Measurements from ENCODE around the gene ZBTB33. TPM values are rescaled to one million over a fixed set of nuclear protein-coding genes. Genes with fewer than 3 reads are reported as not detected.

ZBTB33 gene
- total RNA-seq, 4 donors from 2014 or later = 8.1 to 14.5 (median 10.0) TPM

DNA sequence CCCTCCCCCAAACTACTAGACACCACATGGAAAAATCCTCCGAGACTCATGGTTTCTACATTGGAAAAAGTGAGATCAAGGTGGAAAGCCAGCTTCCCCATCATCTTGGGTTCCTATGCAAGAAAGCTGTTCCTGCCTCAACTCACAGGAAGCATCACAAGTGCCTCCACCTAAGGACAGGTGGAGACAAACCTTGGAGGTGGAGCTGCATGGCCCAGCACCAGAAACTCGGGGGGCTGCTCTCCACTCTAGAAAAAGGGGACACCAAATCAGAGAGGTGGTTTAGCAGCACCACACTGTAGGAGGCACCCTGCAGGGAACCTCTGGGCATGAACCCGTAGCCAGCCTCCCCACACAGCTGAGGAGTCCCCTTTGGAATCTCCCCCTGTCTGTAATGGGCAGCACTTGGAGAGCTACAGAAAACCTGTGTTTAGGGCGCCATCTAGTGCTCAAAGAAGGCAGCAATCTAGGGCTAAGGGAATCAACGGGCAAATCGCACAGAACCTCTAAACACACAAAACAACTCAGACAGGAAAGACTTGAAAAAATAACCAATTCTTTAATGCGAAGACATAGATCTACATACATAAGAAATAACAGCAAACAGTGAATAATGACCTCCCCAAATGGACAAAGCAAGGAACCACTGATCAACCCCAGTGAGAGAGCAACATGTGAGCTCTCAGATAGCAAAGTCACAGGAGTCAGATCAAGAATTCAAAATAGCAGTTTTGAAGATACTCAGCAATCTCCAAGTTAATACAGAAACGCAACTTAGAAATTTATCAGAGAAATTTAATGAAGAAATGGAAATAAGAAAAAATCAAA is 37.0 kb upstream of the ZBTB33 start:
- ATAC-seq = peak; percentile 62
- Histone ChIP-seq H3K27me3 (no peaks in the 10 kb centered on the region), H3K4me3 (no peak overlapping the region), H3K4me1 (no peaks in the 10 kb centered on the region), H3K36me3 (no peaks in the 10 kb centered on the region), H3K27ac (no peak overlapping the region), H3K9me3 (no peaks in the 10 kb centered on the region)
- TF ChIP-seq EP300 (IDR thresholded peaks at IDR 0.05) = no peak
- TF ChIP-seq, protein P1, sequence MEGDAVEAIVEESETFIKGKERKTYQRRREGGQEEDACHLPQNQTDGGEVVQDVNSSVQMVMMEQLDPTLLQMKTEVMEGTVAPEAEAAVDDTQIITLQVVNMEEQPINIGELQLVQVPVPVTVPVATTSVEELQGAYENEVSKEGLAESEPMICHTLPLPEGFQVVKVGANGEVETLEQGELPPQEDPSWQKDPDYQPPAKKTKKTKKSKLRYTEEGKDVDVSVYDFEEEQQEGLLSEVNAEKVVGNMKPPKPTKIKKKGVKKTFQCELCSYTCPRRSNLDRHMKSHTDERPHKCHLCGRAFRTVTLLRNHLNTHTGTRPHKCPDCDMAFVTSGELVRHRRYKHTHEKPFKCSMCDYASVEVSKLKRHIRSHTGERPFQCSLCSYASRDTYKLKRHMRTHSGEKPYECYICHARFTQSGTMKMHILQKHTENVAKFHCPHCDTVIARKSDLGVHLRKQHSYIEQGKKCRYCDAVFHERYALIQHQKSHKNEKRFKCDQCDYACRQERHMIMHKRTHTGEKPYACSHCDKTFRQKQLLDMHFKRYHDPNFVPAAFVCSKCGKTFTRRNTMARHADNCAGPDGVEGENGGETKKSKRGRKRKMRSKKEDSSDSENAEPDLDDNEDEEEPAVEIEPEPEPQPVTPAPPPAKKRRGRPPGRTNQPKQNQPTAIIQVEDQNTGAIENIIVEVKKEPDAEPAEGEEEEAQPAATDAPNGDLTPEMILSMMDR (IDR thresholded peaks at IDR 0.05) = peak; percentile 21 to 84 (median 39)
- 0 to 29% methylated on average over 2 to 4 of the region's 8 CpGs for WGBS, 2 donors (ENCODE audit: low coverage in 1 of 2)

DNA sequence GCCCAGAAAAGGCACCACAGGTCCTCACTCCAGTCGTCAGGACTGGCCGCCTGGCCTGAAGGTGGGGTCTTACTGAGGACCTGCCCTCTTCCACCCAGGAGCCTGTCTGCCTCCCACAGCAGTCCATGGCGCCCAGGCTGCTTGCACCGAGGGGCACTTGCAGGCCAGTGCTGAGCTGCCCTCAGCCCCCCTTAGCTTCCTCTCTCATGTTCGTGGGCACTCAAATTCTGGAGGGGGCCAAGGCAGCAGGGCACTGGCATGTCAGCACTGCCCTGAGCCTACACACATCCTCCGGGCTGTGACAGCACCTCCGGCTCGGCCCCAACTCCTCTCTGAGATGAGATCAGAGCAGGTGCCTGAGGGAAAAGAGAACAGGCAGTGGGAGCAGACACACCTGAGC is 27.2 kb upstream of the ZBTB33 start:
- ATAC-seq = no peak
- TF ChIP-seq EP300 (IDR thresholded peaks at IDR 0.05) = no peak
- TF ChIP-seq POLR2A (IDR thresholded peaks at IDR 0.05) = no peak
- TF ChIP-seq, protein P1 (IDR thresholded peaks at IDR 0.05) = no peak
- no peak for TF ChIP-seq POLR2AphosphoS5 (IDR thresholded peaks at IDR 0.05)
- no CpG with 5 or more reads among the region's 8 CpGs for WGBS, 2 donors (ENCODE audit: low coverage in 1 of 2)

DNA sequence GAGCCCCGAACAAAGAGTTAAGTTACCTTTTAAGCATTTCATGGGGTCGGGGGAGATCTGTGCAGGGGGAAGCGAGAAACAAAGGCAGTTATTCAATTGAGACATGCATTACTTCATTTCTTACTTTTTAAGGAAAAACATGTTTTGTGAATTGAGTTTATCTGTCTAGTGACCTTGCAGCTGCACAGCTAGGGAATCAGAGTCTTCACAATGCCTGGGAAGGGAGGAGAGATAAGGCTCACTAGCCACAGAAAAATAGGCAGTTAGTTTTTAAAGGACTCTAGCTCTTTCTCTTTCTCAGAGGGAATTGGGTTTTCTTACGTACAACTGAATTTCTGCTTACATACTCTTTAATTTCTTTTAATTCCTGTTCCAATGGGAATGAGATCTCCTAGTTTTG is 26.2 kb upstream of the ZBTB33 start:
- peaks cover 0 to 5% of the 10 kb centered on the region in 2 donors for H3K36me3 ChIP-seq
- H3K4me3 ChIP-seq = no peak overlapping the region
- TF ChIP-seq, protein P1 (IDR thresholded peaks at IDR 0.05) = no peak
- TF ChIP-seq POLR2AphosphoS5 (IDR thresholded peaks at IDR 0.05) = no peak
- TF ChIP-seq EP300 (IDR thresholded peaks at IDR 0.05) = no peak
- TF ChIP-seq POLR2A (IDR thresholded peaks at IDR 0.05) = no peak
- H3K9me3 ChIP-seq = no peaks in the 10 kb centered on the region
- H3K27me3 ChIP-seq = no peaks in the 10 kb centered on the region
- no peak for ATAC-seq
- 75 to 90% methylated on average over 2 to 4 of the region's 4 CpGs for WGBS, 2 donors (ENCODE audit: low coverage in 1 of 2)
- H3K27ac ChIP-seq = no peak overlapping the region
- H3K4me1 ChIP-seq = no peaks in the 10 kb centered on the region

More for the DNA sequence above, 27.2 kb upstream of the ZBTB33 start:
- Histone ChIP-seq H3K27ac (no peak overlapping the region), H3K36me3 (peaks cover 0 to 5% of the 10 kb centered on the region in 2 donors), H3K4me3 (no peak overlapping the region), H3K27me3 (no peaks in the 10 kb centered on the region), H3K9me3 (no peaks in the 10 kb centered on the region), H3K4me1 (no peaks in the 10 kb centered on the region)

DNA sequence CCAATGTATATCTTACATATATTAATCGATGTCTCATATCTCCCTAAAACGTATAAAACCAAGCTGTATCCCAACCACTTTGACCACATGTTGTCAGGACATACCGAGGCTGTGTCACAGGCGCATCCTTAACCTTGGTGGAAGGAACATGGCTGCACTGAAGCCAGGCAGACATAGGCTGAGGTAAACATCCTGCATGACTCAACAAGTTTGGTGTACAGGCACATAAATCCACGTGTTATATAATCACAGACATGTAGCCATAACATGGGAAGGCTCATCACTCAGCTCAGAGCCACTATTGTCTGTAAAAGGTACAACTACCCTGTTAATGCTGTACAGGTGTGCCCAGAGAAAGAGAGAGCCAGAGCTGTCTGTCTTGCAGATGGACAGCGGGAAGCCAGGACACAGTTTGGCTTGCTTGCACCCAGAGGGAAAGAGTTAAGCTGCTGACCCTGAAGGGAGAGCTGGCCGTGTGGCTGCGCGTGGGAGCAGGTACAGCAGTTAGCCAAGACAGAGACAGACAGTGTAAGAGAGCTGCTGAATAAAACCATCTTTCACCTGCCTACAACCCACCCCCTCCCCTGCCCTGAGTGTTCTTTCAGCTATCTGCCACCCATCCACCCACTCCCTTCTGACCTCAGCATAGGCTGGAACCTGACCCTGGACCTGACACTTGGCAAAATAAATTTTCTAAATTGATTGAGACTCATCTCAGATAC is 22.3 kb upstream of the ZBTB33 start:
- Histone ChIP-seq H3K27me3 (no peaks in the 10 kb centered on the region), H3K4me1 (no peaks in the 10 kb centered on the region), H3K9me3 (no peaks in the 10 kb centered on the region), H3K4me3 (no peak overlapping the region), H3K36me3 (peaks cover 0 to 5% of the 10 kb centered on the region in 2 donors), H3K27ac (no peak overlapping the region)
- TF ChIP-seq POLR2AphosphoS5 (IDR thresholded peaks at IDR 0.05) = no peak
- ATAC-seq = no peak
- WGBS, 2 donors (ENCODE audit: low coverage in 1 of 2) = 40 to 62% methylated on average over 1 to 5 of the region's 9 CpGs

DNA sequence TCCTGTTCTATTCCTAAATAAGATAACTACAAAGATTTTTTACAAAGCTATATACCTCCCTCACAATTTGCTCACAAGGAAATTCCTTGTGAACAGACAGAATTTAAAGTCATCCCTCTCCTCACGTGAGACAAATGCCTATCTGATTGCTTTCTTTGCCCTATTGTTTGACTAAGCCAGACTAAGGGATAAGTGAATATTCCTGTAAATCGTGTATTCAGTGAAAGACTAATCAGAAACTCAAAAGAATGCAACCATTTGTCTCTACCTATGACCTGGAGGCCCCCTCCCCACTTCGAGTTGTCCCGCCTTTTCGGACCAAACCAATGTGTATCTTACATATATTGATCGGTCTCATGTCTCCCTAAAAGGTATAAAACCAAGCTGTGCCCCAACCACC is 15.3 kb upstream of the ZBTB33 start:
- WGBS, 2 donors (ENCODE audit: low coverage in 1 of 2) = 73 to 84% methylated on average over 5 to 6 of the region's 6 CpGs
- no peaks in the 10 kb centered on the region for H3K9me3 ChIP-seq
- TF ChIP-seq, protein P1 (IDR thresholded peaks at IDR 0.05) = no peak
- no peak for TF ChIP-seq POLR2AphosphoS5 (IDR thresholded peaks at IDR 0.05)
- no peak for TF ChIP-seq EP300 (IDR thresholded peaks at IDR 0.05)
- no peak for TF ChIP-seq POLR2A (IDR thresholded peaks at IDR 0.05)
- H3K36me3 ChIP-seq = peaks cover 0 to 12% of the 10 kb centered on the region in 2 donors
- no peaks in the 10 kb centered on the region for H3K4me1 ChIP-seq
- H3K27me3 ChIP-seq = no peaks in the 10 kb centered on the region
- H3K4me3 ChIP-seq = no peak overlapping the region
- ATAC-seq = no peak
- no peak overlapping the region for H3K27ac ChIP-seq
